HepG2 (cell line): ENCODE results near the gene UQCR11. TPM values are rescaled to one million over a fixed set of nuclear protein-coding genes. Genes with fewer than 3 reads are reported as not detected.

Experiments
- AHR ChIP-seq: IDR thresholded peaks from 2 replicates; pipeline ENCODE4 v1.6.1; 2018; ENCODE audit warnings: missing genetic modification reagents, missing compliant biosample characterization
- ARNTL ChIP-seq: sonication (generic); formaldehyde crosslinking; IDR thresholded peaks from 2 replicates; pipeline ENCODE4 v1.4.0; 2020; ENCODE audit warnings: mild to moderate bottlenecking, missing genetic modification reagents
- ATF5 ChIP-seq: sonication (generic); formaldehyde crosslinking; IDR thresholded peaks from 2 replicates; pipeline ENCODE4 v1.4.0; 2020; ENCODE audit warnings: mild to moderate bottlenecking, low read depth, missing genetic modification reagents
- FOXA1 ChIP-seq, 2 experiments: fragments of 450-650 bp in 1 of 2; sonication (generic) in 1 of 2; formaldehyde crosslinking in 1 of 2; IDR thresholded peaks; 2 replicates each; pipeline versions ENCODE4 v1.4.0 to v1.6.1; 2016 to 2020; ENCODE audit warnings: missing genetic modification reagents in 1 of 2
- GPBP1L1 ChIP-seq: sonication (generic); formaldehyde crosslinking; IDR thresholded peaks from 2 replicates; pipeline ENCODE4 v1.5.0; 2020; ENCODE audit warnings: mild to moderate bottlenecking, missing genetic modification reagents
- GTF2F1 ChIP-seq: fragments of 150-350 bp; IDR thresholded peaks from 2 replicates; pipeline ENCODE4 v1.6.1; 2014; ENCODE audit warnings: low read length
- HDAC6 ChIP-seq: fragments of 200-600 bp; sonication (generic); IDR thresholded peaks from 2 replicates; pipeline ENCODE4 v1.7.0; 2017; ENCODE audit warnings: mild to moderate bottlenecking, antibody characterized with exemption, low read length, low read depth
- JDP2 ChIP-seq: sonication (generic); formaldehyde crosslinking; IDR thresholded peaks from 2 replicates; pipeline ENCODE4 v1.8.1; 2022; ENCODE audit warnings: missing genetic modification reagents, borderline replicate concordance
- KLF15 ChIP-seq: sonication (generic); formaldehyde crosslinking; IDR thresholded peaks from 2 replicates; pipeline ENCODE4 v1.8.1; 2023; ENCODE audit warnings: borderline replicate concordance, mild to moderate bottlenecking, inconsistent platforms, missing genetic modification reagents, mixed read lengths
- KMT2B ChIP-seq: IDR thresholded peaks from 2 replicates; pipeline ENCODE4 v1.6.1; 2016; ENCODE audit warnings: missing genetic modification reagents, missing compliant biosample characterization
- MTF2 ChIP-seq: sonication (generic); formaldehyde crosslinking; IDR thresholded peaks from 2 replicates; pipeline ENCODE4 v1.5.0; 2020; ENCODE audit warnings: missing genetic modification reagents, borderline replicate concordance
- MXI1 ChIP-seq: IDR thresholded peaks from 3 replicates; pipeline ENCODE4 v1.6.1; 2012; ENCODE audit warnings: low read depth, low read length, inconsistent platforms, borderline replicate concordance
- NAIF1 ChIP-seq: sonication (generic); formaldehyde crosslinking; IDR thresholded peaks from 2 replicates; pipeline ENCODE4 v1.5.0; 2020; ENCODE audit warnings: mild to moderate bottlenecking, missing genetic modification reagents, borderline replicate concordance
- NFATC3 ChIP-seq: sonication (generic); formaldehyde crosslinking; IDR thresholded peaks from 2 replicates; pipeline ENCODE4 v1.5.1; 2020; ENCODE audit warnings: mild to moderate bottlenecking, missing genetic modification reagents
- NKX3-1 ChIP-seq: sonication (generic); formaldehyde crosslinking; IDR thresholded peaks from 2 replicates; pipeline ENCODE4 v1.5.0; 2020; ENCODE audit warnings: missing genetic modification reagents
- PLSCR1 ChIP-seq: sonication (generic); formaldehyde crosslinking; IDR thresholded peaks from 2 replicates; pipeline ENCODE4 v1.5.0; 2020; ENCODE audit warnings: missing genetic modification reagents, mild to moderate bottlenecking, borderline replicate concordance
- RARG ChIP-seq: sonication (generic); formaldehyde crosslinking; IDR thresholded peaks from 2 replicates; pipeline ENCODE4 v1.4.0; 2020; ENCODE audit warnings: low read depth, mild to moderate bottlenecking, missing genetic modification reagents
- SMARCC2 ChIP-seq: fragments of 450-650 bp; IDR thresholded peaks from 2 replicates; pipeline ENCODE4 v1.6.1; 2017; ENCODE audit warnings: antibody characterized with exemption, mild to moderate bottlenecking
- SRF ChIP-seq: IDR thresholded peaks from 2 replicates; pipeline ENCODE4 v1.6.1; 2011; ENCODE audit warnings: mild to moderate bottlenecking, low read depth, low read length, moderate library complexity
- ZFP62 ChIP-seq: sonication (generic); formaldehyde crosslinking; IDR thresholded peaks from 2 replicates; pipeline ENCODE4 v1.4.0; 2020; ENCODE audit warnings: missing genetic modification reagents
- ZFX ChIP-seq: sonication (generic); formaldehyde crosslinking; IDR thresholded peaks from 2 replicates; pipeline ENCODE4 v1.4.0; 2020; ENCODE audit warnings: mild to moderate bottlenecking, low read depth, missing genetic modification reagents, moderate library complexity
- ZNF329 ChIP-seq: sonication (generic); formaldehyde crosslinking; IDR thresholded peaks from 2 replicates; pipeline ENCODE4 v1.9.0; 2021; ENCODE audit warnings: low read depth, mild to moderate bottlenecking, missing genetic modification reagents
- ZNF343 ChIP-seq: sonication (generic); formaldehyde crosslinking; IDR thresholded peaks from 2 replicates; pipeline ENCODE4 v1.4.0; 2020; ENCODE audit warnings: mild to moderate bottlenecking, missing genetic modification reagents
- ZNF557 ChIP-seq: sonication (generic); formaldehyde crosslinking; IDR thresholded peaks from 2 replicates; pipeline ENCODE4 v1.4.0; 2020; ENCODE audit warnings: missing genetic modification reagents
- ZNF598 ChIP-seq: sonication (generic); formaldehyde crosslinking; IDR thresholded peaks from 2 replicates; pipeline ENCODE4 v1.5.1; 2020; ENCODE audit warnings: mild to moderate bottlenecking, missing genetic modification reagents, borderline replicate concordance
- polyA plus RNA-seq, 8 experiments: library from polyadenylated mRNA; depleted of rRNA in 3 of 8; stranded (reverse) in 7 of 8; unstranded in 1 of 8; fragments of >200 nt; fragmentation: Illumina TruSeq in 4 of 8; extraction: Trizol in 4 of 8; gene quantifications; 2 replicates each; pipeline versions ENCODE4 v1.2.1 to v1.2.3, GENCODE V29; 2011 to 2016; ENCODE audit warnings: low read depth in 4 of 8, missing spikeins in 1 of 8, mixed read lengths in 1 of 8; ENCODE audit not compliant: insufficient read depth in 1 of 8
- total RNA-seq, 5 experiments: library from RNA; depleted of rRNA; stranded (reverse); fragments of >200 nt; fragmentation: Illumina TruSeq; extraction: Trizol; gene quantifications; 2 replicates each; pipeline ENCODE4 v1.2.3, GENCODE V29; 2016; ENCODE audit warnings: low read depth in 1 of 5

UQCR11 gene
- total and polyA plus RNA-seq, 2 of the 13 experiments (the other 11 are each of a cell fraction or from before 2014, with no cell fraction given), result 125 to 214 TPM

- TF ChIP-seq ZNF598 (CRISPR knock-in tag), result no peak
- peak; percentile 80; the same call in 1 of the 2 replicates for TF ChIP-seq AHR (CRISPR knock-in tag)
- no peak for TF ChIP-seq SMARCC2
- TF ChIP-seq FOXA1 (IDR thresholded peaks at IDR 0.05), result no peak
- no peak for TF ChIP-seq FOXA1 (CRISPR knock-in tag; IDR thresholded peaks at IDR 0.05)
- TF ChIP-seq NFATC3 (CRISPR knock-in tag), result no peak
- no peak for TF ChIP-seq ZNF343 (CRISPR knock-in tag)
- TF ChIP-seq ZFX (CRISPR knock-in tag), result peak; percentile 93
- TF ChIP-seq MXI1, result peak; percentile 96; the same call in 1 of the 3 replicates
- TF ChIP-seq NAIF1 (CRISPR knock-in tag), result no peak; the same call in 1 of the 2 replicates
- no peak for TF ChIP-seq HDAC6
- no peak for TF ChIP-seq MTF2 (CRISPR knock-in tag)
- TF ChIP-seq ATF5, result 0 out of 2 replicates have a peak, but pooled peaks have one; percentile 49
- TF ChIP-seq KMT2B (CRISPR knock-in tag), result no peak
- no peak for TF ChIP-seq ZFP62 (CRISPR knock-in tag)
- TF ChIP-seq ZNF329 (CRISPR knock-in tag), result peak; percentile 48; the same call in 1 of the 2 replicates
- TF ChIP-seq NKX3-1 (CRISPR knock-in tag), result no peak
- no peak for TF ChIP-seq PLSCR1 (CRISPR knock-in tag)
- TF ChIP-seq ARNTL (CRISPR knock-in tag), result 0 out of 2 replicates have a peak, but pooled peaks have one; percentile 37
- no peak for TF ChIP-seq GPBP1L1 (CRISPR knock-in tag)
- TF ChIP-seq SRF, result no peak
- no peak for TF ChIP-seq KLF15
- no peak for TF ChIP-seq JDP2
- 0 out of 2 replicates have a peak, but pooled peaks have one; percentile 35 for TF ChIP-seq GTF2F1
- TF ChIP-seq RARG, result no peak
- no peak for TF ChIP-seq ZNF557 (CRISPR knock-in tag)
Observed at GRCh38 chr19:1592024-1592754, 13.1 kb downstream of the UQCR11 start (continued).
